ENCODE results near the gene TPD52L1.
"Not testable (repeated sequence)": the region's sequence is repeated elsewhere in the genome, so short reads cannot be mapped to it uniquely, and the experiment has no call there.

Gene TPD52L1

GRCh38 chr6:125142618-125143017, 11.0 kb upstream of the TPD52L1 start:
- no peak for DNase-seq (ENCODE audit: low spot score)

DNA sequence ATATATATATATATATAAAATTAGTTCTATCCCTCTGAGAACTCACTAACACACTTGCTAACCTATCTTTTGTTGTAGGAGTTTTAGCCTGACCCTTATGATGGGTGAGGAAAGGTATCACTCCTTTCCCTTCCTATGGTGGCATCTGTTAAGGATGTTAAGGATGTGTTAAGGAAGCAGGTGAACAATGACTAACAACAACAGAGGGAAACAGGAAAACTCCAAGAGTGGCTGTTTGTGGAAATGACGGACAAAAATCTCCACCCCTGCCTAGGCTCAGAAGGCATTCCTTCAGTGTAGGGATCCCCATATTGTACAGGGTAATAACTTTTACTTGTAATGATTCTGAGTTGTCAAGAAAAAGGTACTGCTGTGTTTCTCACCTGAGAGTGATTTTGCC, 8.8 kb upstream of the TPD52L1 start:
- DNase-seq (ENCODE audit: low spot score), result no peak

- DNase-seq (ENCODE audit: low spot score), result peak; percentile 60
Measured at GRCh38 chr6:125149256-125150144, 4.1 kb upstream of the TPD52L1 start.

DNA sequence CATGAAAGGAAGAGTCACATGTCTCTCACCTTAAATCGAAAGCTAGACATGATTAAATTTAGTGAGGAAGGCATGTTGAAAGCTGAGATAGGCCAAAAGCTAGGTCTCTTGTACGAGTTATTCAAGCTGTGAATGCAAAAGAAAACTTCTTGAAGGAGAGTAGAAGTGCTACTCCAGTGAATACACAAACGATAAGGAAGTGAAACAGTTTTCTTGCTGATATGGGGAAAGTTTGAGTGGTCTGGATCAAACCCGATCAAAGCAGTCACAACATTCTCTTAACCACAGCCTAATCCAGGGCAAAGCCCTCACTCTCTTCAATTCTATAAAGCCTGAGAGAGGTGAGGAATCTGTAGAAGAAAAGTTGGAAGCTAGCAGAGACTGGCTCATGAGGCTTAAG, 1.9 kb upstream of the TPD52L1 start:
- DNase-seq (ENCODE audit: low spot score), result no peak

- DNase-seq (ENCODE audit: low spot score), result no peak
Measured at GRCh38 chr6:125154118-125154760, 666 bp downstream of the TPD52L1 start.

DNA sequence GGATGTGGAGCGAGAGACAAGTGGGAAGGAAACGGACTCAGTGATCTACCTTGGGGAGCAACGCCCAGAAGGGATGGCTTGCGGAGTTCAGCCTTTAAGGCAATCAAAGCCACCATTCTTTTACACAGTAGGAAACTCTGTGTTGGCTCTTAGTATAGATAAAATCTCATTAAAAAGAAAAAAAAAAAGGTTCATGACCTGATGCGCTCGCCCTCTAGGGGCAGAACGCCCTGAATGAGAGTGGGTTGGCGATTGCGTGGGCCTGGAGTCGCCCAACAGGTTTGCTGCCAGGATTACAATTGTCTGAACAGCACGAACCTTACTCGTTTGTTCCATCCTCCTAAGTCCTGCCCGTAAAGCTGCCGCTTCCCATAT, 1.2 kb downstream of the TPD52L1 start:
- DNase-seq (ENCODE audit: low spot score), result peak; percentile 39

DNA sequence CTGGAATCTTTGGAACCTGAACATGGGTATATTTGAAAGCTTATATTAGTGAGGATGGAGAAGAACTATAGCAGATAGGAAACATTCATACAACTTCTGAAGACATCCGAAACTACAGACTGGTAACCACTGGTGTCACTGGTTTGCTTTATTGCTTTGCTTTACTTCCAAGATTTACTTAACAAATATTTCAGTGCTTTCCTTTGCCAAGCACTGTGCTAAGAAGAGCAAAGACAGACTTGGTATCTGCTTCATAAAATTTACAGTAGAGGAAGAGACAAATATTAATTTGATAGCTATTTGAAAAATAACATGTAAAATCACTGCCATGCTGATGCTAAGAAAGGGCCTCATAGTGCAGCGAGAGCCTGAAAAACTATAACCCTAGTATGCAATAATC, 1.8 kb downstream of the TPD52L1 start:
- DNase-seq (ENCODE audit: low spot score), result no peak

DNA sequence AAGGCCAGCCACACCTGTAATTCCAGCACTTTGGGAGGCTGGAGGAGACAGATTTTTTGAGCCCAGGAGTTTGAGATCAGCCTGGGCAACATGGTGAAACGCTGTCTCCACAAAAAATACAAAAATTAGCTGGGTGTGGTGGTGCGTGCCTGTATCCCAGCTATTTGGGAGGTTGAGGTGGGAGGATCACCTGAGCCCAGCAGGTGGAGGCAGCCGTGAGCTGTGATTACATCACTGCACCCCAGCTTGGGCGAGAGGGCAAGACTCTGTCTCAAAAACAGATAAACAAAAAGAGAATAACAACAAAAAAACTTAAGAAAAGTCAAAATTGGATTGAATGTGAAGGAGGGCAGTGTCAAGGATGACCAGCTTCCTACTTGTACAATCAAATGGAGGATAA, 2.9 kb downstream of the TPD52L1 start:
- no peak for DNase-seq (ENCODE audit: low spot score)

DNA sequence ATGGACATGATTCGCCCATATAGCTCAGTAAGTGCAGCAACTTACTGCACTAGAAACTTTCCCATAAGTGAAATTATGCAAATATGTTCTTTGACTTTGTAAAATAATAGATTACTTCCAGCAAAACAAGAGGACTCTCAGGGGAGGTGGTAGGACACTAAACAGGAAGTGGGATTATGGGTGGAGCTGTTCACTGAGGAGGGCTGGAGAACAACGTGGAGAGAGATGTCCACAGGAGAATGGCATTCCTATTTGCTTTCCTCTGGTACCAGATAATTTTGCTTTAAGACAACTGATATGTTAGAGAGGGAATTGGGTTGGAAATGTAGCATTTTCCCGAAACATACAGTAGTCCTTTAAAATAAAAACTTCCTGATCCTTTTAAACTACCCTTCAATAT, 3.7 kb downstream of the TPD52L1 start:
- no peak for DNase-seq (ENCODE audit: low spot score)

DNA sequence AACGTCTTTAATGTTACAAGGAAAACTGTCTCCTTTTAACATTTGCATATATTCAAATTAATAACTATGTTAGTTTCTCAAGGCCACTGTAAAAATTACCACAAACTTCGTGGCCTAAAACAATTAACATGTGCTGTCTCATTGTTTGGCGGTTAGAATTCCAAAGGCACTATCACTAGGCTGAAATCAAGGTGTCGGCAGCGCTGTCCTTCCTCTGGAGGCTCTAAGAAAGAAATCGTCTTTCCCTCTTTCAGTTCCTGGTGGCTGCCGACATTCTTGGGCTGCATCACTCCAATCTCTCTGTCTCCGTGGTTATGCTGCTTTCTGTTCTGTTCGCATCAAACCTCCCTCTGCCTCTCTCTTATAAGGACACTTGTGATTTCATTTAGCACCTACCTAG, 4.2 kb downstream of the TPD52L1 start:
- DNase-seq (ENCODE audit: low spot score), result no peak

- DNase-seq (ENCODE audit: low spot score), result not testable (repeated sequence)
Measured at GRCh38 chr6:125163339-125163738, 9.8 kb downstream of the TPD52L1 start.

DNA sequence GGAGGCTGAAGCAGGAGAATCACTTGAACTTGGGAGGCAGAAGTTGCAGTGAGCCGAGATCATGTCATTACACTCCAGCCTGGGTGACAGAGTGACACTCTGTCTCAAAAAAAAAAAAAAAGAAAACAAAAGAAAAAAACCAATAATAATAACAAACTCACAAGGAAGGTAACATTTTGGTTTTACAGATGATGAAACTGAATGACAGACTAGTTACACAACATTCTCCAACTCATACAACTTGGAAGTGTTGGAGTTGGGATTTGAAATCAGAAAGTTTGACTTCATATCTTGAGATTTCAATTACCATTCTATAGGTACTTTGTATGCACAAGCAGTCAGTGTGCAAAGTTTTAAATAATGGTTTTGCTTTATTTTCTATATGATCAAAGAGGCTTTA, 10.2 kb downstream of the TPD52L1 start:
- no peak for DNase-seq (ENCODE audit: low spot score)

GRCh38 chr6:125164696-125165095, 11.1 kb downstream of the TPD52L1 start:
- DNase-seq (ENCODE audit: low spot score), result no peak

DNA sequence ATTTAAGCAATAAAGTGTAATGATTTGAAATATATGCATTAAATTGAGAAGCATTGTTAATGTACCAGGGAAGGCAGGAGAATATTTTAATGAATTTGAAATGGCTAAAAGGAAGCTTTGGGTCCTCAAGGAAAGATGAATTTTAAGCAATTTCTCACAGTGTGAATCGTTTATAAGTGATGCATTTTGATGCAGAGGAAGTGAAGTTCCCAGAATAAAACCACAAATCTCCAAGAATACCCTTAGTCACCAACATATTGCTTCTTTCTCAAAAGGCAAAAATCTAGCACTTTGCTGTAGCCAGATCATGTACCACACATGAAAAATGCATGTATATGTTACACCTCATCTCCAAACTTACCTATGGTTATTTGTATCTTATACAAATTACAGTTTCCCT, 11.7 kb downstream of the TPD52L1 start:
- no peak for DNase-seq (ENCODE audit: low spot score)

DNA sequence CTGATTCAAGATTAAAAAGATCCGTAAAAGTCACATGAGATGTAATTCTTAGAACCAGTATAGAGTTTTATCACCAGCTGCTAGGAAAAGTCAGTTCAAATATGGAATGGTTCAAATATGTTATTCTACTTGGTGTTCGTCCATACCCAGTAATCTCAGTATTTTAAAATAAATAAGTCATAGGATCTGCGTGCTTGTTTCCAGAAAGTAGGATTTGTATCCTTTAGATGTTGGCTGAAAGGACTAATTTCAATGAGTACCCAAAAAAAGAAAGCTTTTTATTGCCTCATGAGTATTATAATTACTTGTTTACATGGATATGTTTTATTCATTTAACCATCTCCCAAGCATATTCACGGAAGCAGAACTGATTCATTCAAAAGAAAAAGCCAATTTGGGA, 12.2 kb downstream of the TPD52L1 start:
- DNase-seq (ENCODE audit: low spot score), result no peak

- no peak for DNase-seq (ENCODE audit: low spot score)
Measured at GRCh38 chr6:125166711-125167110, 13.1 kb downstream of the TPD52L1 start.

GRCh38 chr6:125167579-125167978, 14.0 kb downstream of the TPD52L1 start:
- no peak for DNase-seq (ENCODE audit: low spot score)

DNA sequence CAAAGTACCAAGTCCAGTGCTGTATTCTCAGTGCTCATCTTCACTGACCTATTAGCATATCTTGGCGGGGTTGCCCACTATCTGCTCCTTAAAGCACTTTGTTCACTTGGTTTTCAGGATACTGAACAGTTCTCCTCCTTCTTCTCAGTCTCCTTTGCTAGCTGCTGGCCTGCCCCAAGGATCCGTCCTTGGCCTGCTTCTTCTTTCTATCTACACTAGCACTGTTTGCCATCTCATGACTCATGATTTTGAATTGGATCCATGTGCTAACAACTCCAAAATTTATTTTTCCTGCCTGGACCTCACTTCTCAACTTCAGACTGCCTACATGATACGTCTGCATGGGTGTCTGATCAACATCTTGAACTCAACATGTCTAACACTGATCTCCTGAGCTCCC, 15.5 kb downstream of the TPD52L1 start:
- no peak for DNase-seq (ENCODE audit: low spot score)

DNA sequence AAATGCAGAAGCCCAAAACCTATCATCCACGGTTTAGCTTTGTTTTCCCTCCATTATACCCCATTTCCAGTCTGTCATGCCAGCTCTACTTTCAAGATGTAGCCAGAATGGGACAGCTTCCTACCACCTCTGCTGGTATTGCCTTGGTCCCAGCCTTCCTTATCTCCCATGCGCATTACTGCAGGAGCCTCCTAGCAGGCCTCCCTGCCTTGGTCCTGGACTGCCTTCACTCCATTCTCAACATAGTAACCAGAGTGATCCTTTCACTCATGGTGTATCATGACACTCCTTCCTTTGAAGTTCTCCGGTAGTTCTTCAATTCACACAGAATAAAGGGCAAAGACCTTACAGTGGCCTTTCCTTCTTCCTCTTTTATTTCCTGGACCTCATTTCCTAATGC, 15.9 kb downstream of the TPD52L1 start:
- no peak for DNase-seq (ENCODE audit: low spot score)

DNA sequence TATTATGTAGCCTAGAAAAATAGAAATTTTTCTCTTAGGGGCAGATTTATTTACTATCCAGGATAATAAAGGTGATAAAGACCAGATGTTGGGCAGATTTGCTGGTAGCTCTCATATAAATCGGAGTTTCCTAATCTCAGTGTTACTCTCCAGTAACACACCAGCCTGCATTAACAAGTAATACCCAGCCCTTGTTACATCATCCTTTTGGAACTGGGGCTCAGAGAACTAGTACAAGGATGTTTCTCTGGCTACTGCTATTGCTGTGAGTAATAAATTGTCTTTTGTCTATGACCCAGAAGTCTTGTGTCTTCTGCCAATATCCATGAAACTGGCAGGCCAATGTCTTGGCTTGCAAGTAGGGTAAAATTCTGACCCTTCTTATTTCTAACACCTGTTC, 16.8 kb downstream of the TPD52L1 start:
- DNase-seq (ENCODE audit: low spot score), result peak; percentile 12

DNA sequence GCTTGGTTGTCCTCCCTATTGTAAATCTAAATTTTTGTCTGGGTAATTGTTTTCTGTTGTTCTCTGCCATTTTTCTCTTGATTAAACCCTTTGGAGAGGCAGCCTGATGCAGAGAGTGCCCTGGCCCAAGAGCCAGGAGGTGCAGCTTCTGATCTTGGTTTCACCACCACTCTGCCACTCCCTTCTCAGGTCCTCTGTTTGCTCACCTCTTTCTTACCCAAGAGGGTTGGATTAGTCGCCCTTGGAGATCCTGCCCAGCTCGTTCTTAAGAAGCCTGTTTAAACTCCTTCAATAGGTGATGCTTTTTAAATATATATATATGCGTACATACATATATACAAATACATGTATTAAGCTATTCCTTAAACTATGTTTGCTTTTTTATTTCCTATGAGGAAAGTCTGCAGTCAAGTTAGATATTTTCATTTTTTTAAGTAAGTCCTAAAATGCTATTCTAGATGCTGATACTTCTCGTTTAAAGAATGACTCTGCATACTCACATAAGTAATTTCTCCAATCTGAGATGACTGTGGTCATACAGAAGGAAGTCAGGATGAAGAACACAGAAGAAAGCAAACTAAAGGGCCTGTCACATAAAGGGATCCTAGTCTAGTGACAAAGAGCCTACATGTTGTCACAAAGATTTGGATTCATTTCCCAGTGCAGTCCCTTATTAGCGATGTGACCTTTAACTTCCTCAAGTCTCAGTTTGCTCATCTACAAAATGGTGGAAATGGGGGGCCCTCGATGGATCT, 19.9 kb downstream of the TPD52L1 start:
- no peak for DNase-seq (ENCODE audit: low spot score)

DNA sequence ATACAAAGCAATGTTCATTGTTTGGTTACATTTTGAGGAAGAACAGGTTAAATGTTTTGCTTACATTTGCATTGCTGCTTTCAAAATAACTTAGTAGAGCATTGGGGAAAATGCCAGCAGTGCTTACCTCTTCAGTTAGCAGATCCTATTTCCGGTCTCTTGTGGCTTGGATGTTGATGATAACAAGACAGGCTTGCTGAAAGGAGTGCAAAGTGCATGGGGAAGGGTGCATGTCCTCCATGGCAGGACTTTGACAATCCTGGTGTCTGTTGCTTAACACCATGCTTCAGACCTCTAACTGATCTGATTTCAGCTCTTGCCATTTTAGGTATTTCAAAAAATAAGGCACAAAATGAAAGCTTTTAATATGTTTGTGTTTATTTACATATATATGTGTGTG, 21.1 kb downstream of the TPD52L1 start:
- no peak for DNase-seq (ENCODE audit: low spot score)

- DNase-seq (ENCODE audit: low spot score), result no peak
Measured at GRCh38 chr6:125175466-125176048, 22.0 kb downstream of the TPD52L1 start.
